Esophagus muscularis mucosa (tissue), 4 donors: ENCODE data around the gene E2F2. TPM values are rescaled to one million over a fixed set of nuclear protein-coding genes. Genes with fewer than 3 reads are reported as not detected.

Experiments
- DNase-seq: peaks from one replicate; pipeline ENCODE4 v3.0.0-alpha.2; 2017; ENCODE audit errors: extremely low spot score
- H3K27ac ChIP-seq, 4 donors: fragments of 200-600 bp; sonication (generic); replicated peaks in 1 of 4; 1 replicate in 3 of 4; 2 replicates in 1 of 4; pipeline ENCODE4 v1.5.1; 2016 to 2019; ENCODE audit warnings: mild to moderate bottlenecking in 1 of 4
- H3K27me3 ChIP-seq, 4 donors: fragments of 200-600 bp; sonication (generic); one replicate each; pipeline versions ENCODE4 v1.5.1 to v1.6.0; 2016 to 2019
- H3K36me3 ChIP-seq, 4 donors: fragments of 200-600 bp; sonication (generic); one replicate each; pipeline ENCODE4 v1.5.1; 2016 to 2019
- H3K4me1 ChIP-seq, 4 donors: fragments of 200-600 bp; sonication (generic); one replicate each; pipeline ENCODE4 v1.5.1; 2016 to 2019
- H3K4me3 ChIP-seq, 4 donors: fragments of 200-600 bp; sonication (generic); 1 replicate in 2 of 4; 2 replicates in 2 of 4; pipeline ENCODE4 v1.5.1; 2016 to 2019; ENCODE audit warnings: mild to moderate bottlenecking in 4 of 4, moderate library complexity in 1 of 4
- H3K9me3 ChIP-seq, 4 donors: fragments of 200-600 bp; sonication (generic); 1 replicate in 3 of 4; 2 replicates in 1 of 4; pipeline ENCODE4 v1.5.1; 2016 to 2019
- CTCF ChIP-seq, 3 experiments: fragments of 200-600 bp in 2 of 3; fragments of 450-650 bp in 1 of 3; sonication (generic) in 2 of 3; IDR thresholded peaks; one replicate each; pipeline ENCODE4 v1.5.1; 2017 to 2019; ENCODE audit warnings: antibody characterized with exemption in 3 of 3, mild to moderate bottlenecking in 2 of 3, moderate library complexity in 1 of 3
- EP300 ChIP-seq: sonication (generic); formaldehyde crosslinking; IDR thresholded peaks from one replicate; pipeline ENCODE4 v1.6.1; 2017; ENCODE audit warnings: antibody characterized with exemption
- POLR2A ChIP-seq: fragments of 450-650 bp; IDR thresholded peaks from one replicate; pipeline ENCODE4 v1.6.1; 2017; ENCODE audit warnings: antibody characterized with exemption, moderate library complexity, mild to moderate bottlenecking, low read depth
- POLR2AphosphoS5 ChIP-seq, 2 donors: sonication (generic); formaldehyde crosslinking; IDR thresholded peaks; one replicate each; pipeline ENCODE4 v1.6.1; 2017; ENCODE audit warnings: antibody characterized with exemption in 2 of 2
- WGBS: methylation state at CpG from one replicate; pipeline ENCODE4 v1.1.5; 2018; 5-methylcytosine and 5-hydroxymethylcytosine counted together
- intact Hi-C: fragments of 100-400 bp; cut with DNase I; formaldehyde crosslinking; loops from one replicate; pipeline ENCODE4 v1.15.1; 2023
- total RNA-seq, 4 donors: library from RNA; depleted of rRNA; stranded (reverse); fragments of >200 nt; gene quantifications; one replicate each; pipeline versions ENCODE4 v1.1.0 to v1.2.1, GENCODE V29; 2016

Gene E2F2
- total RNA-seq, 4 donors from 2014 or later, result 0.11 to 0.26 (median 0.17) TPM; not detected in 1

- TF ChIP-seq CTCF (IDR thresholded peaks at IDR 0.05) (no peak), EP300 (no peak)
- H3K27ac ChIP-seq, result no peak overlapping the region
- no peaks in the 10 kb centered on the region for H3K9me3 ChIP-seq
- peaks cover 40 to 47% (median 42%) of the 10 kb centered on the region in 4 donors for H3K4me1 ChIP-seq
- H3K4me3 ChIP-seq, result no peak overlapping the region
- DNase-seq, result no peak
- peaks cover 0 to 3% (median 0%) of the 10 kb centered on the region in 4 donors for H3K27me3 ChIP-seq
- intact Hi-C loops, result no loop called here
- no peaks in the 10 kb centered on the region for H3K36me3 ChIP-seq
- 70% methylated on average over 4 of the region's 4 CpGs for WGBS
These were observed 42.6 kb upstream of the E2F2 start for GRCh38 chr1:23573574-23574182.

DNA sequence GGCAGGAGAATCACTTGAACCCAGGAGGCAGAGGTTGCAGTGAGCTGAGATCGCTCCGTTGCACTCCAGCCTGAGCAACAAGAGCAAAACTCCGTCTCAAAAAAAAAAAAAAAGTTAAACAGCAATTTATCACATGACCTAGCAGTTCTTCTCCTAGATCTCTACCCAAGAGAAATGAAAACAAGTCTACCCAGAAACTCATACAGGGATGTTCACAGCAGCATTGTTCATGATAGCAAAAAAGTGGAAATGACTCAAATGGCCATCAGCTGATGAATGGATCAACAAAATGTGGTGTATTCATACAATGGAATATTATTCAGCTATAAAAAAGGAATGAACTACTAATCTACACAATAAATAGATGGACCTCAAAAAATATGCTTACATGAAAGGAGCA is 40.4 kb upstream of the E2F2 start:
- Histone ChIP-seq H3K4me1 (peaks cover 22 to 44% (median 34%) of the 10 kb centered on the region in 4 donors), H3K27me3 (no peaks in the 10 kb centered on the region), H3K27ac (no peak overlapping the region), H3K9me3 (no peaks in the 10 kb centered on the region), H3K4me3 (no peak overlapping the region), H3K36me3 (no peaks in the 10 kb centered on the region)
- DNase-seq, result no peak
- no peak for TF ChIP-seq CTCF (IDR thresholded peaks at IDR 0.05)
- 75% methylated on average over 3 of the region's 3 CpGs for WGBS
- intact Hi-C loops, result no loop called here

DNA sequence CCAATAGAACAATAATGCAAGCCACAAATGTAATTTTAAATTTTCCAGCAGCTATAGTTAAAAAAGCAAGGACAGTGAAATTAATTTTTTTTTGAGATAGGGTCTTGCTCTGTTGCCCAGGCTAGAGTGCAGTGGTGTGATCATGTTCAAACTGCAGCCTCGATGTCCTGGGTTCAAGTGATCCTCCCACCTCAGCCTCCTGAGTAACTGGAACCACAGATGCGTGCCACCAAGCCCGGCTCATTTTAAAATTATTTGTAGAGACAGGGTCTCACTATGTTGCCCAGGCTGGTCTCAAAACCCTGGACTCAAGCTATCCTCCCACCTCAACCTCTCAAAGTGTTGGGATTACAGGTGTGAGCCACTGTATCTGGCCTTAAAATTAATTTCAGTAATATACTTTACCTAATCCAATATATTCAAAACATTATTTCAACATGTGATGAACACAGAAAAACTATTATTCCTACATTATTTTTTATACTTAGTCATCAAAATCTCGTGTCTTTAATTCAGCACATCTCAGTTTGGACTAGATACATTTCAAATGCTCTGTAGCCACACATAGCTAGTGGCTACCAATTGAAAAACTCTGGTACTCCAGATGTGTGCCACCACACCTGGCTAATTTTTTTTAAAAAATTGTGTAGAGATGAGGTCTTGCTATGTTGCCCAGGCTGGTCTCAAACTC is 39.1 kb upstream of the E2F2 start:
- no peak for DNase-seq
- no peaks in the 10 kb centered on the region for H3K27me3 ChIP-seq
- no peaks in the 10 kb centered on the region for H3K36me3 ChIP-seq
- TF ChIP-seq POLR2A (no peak), CTCF (IDR thresholded peaks at IDR 0.05) (no peak), EP300 (no peak), POLR2AphosphoS5 (IDR thresholded peaks at IDR 0.05) (no peak)
- intact Hi-C loops, result no loop called here
- no peak overlapping the region for H3K4me3 ChIP-seq
- peaks cover 12 to 44% (median 24%) of the 10 kb centered on the region in 4 donors for H3K4me1 ChIP-seq
- no peaks in the 10 kb centered on the region for H3K9me3 ChIP-seq
- no peak overlapping the region for H3K27ac ChIP-seq
- 89% methylated on average over 3 of the region's 4 CpGs for WGBS

DNA sequence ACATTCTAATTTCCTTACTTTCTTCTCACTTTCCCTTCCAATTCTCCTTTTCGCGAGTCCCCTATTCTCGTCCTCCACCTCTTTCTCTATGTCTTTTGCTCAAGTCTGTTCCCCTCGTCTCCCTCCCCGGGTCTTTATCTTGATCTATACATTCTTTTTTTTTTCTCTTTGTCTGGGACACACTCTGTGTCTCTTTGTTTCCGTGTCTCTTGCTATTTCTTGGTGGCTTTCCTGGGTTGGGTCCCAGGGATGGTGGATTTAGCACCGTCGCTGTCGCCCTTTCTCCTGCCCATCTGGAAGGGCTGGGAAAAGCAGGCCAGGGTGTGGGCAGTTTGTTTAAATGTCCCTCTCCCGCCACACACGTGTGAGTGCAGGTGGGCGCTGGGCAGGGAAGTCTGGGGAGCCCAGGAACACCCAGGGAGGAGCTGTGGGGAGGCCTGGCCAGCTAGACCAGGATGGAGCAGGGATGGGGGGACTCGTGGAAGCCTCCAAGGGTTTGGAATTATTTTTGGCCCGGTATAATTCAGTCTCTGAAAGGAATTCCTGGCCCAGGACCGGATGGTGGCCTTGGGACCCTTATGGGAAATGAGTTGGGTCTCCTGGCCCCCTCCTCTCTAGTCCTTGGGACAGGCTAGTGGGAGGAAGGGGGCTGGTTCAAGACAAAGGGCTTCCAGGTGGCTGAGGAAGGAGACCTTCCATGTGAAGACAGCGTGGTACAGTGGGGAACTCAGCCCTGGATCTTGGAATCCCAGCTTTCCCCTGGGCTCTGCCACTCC is 37.8 kb upstream of the E2F2 start:
- Histone ChIP-seq H3K27ac (peak overlapping the region; percentile 87 to 93 (median 92)), H3K9me3 (no peaks in the 10 kb centered on the region), H3K36me3 (no peaks in the 10 kb centered on the region), H3K27me3 (no peaks in the 10 kb centered on the region), H3K4me1 (peaks cover 22 to 56% (median 37%) of the 10 kb centered on the region in 4 donors), H3K4me3 (peak overlapping the region; percentile 73 to 82 (median 78))
- intact Hi-C loops, result no loop called here
- TF ChIP-seq POLR2A, result no peak
- peak in 1 of 2 donors; percentile 51 for TF ChIP-seq POLR2AphosphoS5 (IDR thresholded peaks at IDR 0.05)
- no peak for TF ChIP-seq EP300
- 33% methylated on average over 13 of the region's 16 CpGs for WGBS
- no peak for DNase-seq

DNA sequence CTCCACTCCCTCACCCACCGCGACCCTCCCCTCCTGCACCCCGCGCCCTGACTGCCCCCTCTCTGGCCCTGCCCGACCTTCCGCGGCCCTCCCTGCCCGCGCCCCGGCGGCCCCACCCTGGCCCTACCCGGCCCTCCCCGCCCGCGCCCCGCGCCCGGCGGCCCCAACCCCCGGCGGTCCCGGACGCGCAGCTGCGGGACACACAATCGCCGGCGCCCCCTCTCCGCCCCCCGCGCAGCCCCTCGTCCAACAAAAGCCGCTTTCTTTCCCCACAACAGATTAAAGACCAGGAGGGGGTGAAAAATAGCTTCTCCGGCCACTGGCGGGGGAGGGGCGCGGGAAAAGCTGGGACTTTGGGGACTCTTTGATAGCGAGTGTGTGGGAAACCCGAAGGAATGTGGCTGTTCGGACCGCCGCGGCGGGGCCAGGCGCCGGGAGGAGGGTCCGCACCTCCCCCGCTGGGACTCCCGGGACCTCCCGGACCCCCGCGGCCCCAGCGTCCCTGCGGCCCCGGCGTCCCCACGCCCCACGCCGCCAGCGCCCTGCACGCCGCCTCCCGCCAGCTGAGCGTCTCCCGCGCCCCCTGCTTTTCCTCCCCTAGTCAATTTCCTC is 37.1 kb upstream of the E2F2 start:
- intact Hi-C loops, result no loop called here
- 1% methylated on average over 22 of the region's 66 CpGs for WGBS
- no peaks in the 10 kb centered on the region for H3K36me3 ChIP-seq
- peaks cover 29 to 63% (median 44%) of the 10 kb centered on the region in 4 donors for H3K4me1 ChIP-seq
- TF ChIP-seq CTCF (IDR thresholded peaks at IDR 0.05) (no peak), EP300 (no peak), POLR2AphosphoS5 (IDR thresholded peaks at IDR 0.05) (no peak), POLR2A (no peak)
- H3K27ac ChIP-seq, result peak overlapping the region; percentile 87 to 93 (median 92)
- H3K27me3 ChIP-seq, result no peaks in the 10 kb centered on the region
- peak overlapping the region; percentile 73 to 82 (median 78) for H3K4me3 ChIP-seq
- no peaks in the 10 kb centered on the region for H3K9me3 ChIP-seq
- DNase-seq, result no peak
